ENCODE measurements around the gene CPLANE1.

The CPLANE1 gene

GRCh38 chr5:37121027-37121426 lies 128.1 kb downstream of the CPLANE1 start:
- DNase-seq (ENCODE audit: extremely low read depth, low read depth) = no peak
- no peak for TF ChIP-seq CTCF (IDR thresholded peaks at IDR 0.05; ENCODE audit: low read depth, low read length)

- DNase-seq (ENCODE audit: extremely low read depth, low read depth) = no peak
- TF ChIP-seq CTCF (IDR thresholded peaks at IDR 0.05; ENCODE audit: low read depth, low read length) = no peak
These were observed 128.9 kb downstream of the CPLANE1 start for GRCh38 chr5:37120270-37120669.

DNA sequence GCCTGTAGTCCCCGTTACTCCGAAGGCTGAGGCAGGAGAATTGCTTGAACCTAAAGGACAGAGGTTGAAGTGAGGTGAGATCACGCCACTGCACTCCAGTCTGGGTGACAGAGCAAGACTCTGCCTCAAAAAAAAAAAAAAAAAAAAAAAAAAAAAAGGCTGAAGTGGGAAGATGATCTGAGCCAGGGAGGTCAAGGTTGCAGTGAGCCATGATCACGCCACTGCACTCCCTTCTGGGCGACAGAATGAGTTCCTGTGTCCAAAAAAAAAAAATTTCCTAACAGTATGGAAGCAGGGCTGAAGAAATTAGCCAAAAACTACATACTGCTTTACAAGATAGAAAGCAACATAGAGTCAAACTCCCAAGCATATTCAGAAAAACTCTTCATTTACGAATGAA lies 132.8 kb downstream of the CPLANE1 start:
- DNase-seq (ENCODE audit: extremely low read depth, low read depth) = no peak
- no peak for TF ChIP-seq CTCF (IDR thresholded peaks at IDR 0.05; ENCODE audit: low read depth, low read length)

- no peak for TF ChIP-seq CTCF (IDR thresholded peaks at IDR 0.05; ENCODE audit: low read depth, low read length)
- no peak for DNase-seq (ENCODE audit: extremely low read depth, low read depth)
These were observed 136.7 kb downstream of the CPLANE1 start for GRCh38 chr5:37112383-37112991.

DNA sequence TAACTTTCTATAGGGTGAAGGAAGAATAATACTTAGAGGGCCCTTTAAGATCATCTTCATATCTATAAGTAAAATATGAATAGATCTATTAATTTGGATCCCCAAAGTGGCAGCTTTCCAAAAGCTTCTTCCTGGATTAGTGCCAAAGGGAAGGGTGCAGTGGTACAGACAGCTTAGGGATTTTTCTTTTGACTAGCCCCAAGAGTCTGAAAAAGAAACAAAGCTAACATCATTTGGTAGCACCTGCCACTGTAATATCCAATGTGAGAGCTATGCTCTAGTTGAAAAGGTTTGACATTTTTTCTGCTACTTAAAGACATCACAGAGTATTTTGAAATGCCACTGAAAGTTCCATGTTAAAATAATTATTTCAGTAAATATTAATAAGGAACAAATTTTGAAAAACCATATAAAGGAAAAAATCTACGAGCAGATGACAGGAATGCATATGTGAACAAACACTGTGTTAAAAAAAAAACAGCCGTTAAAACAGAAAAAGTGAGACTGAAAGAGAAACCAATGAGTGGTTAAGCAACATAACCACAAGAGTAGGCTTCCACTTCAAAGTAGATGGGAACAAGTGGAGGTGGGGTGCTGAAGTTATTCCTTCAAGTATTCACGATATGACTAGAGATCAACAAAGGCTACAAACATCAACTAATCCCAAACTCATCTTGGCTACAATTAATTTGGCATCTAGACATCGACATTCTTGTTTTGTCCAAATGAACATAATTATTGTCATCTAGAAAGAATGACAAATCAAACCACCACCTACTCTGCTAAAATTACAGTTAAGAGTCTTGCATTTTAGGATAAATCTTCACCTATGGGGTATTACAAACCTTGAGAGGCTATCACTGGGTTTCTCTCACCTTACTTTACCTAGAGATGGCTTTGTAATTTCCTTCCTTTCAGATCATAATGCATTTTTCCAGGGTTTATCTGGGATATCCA lies 137.5 kb downstream of the CPLANE1 start:
- no peak for TF ChIP-seq CTCF (IDR thresholded peaks at IDR 0.05; ENCODE audit: low read depth, low read length)
- DNase-seq (ENCODE audit: extremely low read depth, low read depth) = no peak

- DNase-seq (ENCODE audit: extremely low read depth, low read depth) = no peak
- TF ChIP-seq CTCF (IDR thresholded peaks at IDR 0.05; ENCODE audit: low read depth, low read length) = no peak
These were observed 139.0 kb downstream of the CPLANE1 start for GRCh38 chr5:37110135-37110534.

DNA sequence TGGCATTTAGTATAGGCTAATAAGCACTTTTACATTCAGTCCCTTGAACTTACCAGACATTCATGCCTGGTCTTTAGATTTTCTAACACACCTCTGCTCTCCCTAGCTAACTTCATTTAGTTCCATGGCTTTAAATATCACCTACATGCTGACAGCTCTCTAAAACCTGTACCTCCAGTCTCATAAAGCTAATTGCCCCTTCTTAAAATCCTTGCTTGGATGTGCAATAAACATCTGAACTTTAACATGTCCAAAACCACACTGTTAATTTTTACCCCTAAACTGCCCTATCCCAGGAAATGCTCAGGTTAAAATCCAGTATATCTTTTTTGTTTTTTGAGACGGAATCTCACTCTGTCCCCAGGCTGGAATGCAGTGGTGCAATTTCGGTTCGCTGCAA lies 139.8 kb downstream of the CPLANE1 start:
- TF ChIP-seq CTCF (IDR thresholded peaks at IDR 0.05; ENCODE audit: low read depth, low read length) = no peak
- no peak for DNase-seq (ENCODE audit: extremely low read depth, low read depth)

Measured in AG09319 (cell line).